ENCODE data around the gene EAF1. TPM values are rescaled to one million over a fixed set of nuclear protein-coding genes. Genes with fewer than 3 reads are reported as not detected.

Gene EAF1
- total and polyA plus RNA-seq, 7 donors = 7.2 to 17.8 (median 11.8) TPM

DNA sequence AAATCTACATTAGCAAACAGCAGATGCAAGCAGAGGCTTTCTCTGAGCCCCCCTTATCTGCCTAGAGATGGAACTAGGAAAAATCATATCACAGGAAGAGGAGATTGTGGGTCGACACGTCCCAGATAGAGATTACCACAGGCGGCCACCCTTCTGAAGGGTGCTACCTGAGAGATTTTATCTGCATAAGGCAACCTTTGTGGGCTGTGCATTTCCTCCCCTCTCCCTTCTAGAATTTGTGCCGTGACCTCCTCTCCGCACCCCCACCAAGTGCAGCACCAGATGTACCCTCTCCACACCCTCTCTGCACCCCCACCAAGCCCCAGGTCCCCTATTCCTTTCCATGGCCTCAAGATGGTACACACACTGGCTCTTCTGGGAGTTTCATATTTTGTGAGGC is 27.4 kb upstream of the EAF1 start:
- peak; percentile 44 for DNase-seq
- H3K27ac ChIP-seq = no peak overlapping the region
- TF ChIP-seq POLR2A (IDR thresholded peaks at IDR 0.05) (no peak), POLR2AphosphoS5 (IDR thresholded peaks at IDR 0.05) (no peak), EP300 (IDR thresholded peaks at IDR 0.05) (no peak)
- TF ChIP-seq, protein P1, sequence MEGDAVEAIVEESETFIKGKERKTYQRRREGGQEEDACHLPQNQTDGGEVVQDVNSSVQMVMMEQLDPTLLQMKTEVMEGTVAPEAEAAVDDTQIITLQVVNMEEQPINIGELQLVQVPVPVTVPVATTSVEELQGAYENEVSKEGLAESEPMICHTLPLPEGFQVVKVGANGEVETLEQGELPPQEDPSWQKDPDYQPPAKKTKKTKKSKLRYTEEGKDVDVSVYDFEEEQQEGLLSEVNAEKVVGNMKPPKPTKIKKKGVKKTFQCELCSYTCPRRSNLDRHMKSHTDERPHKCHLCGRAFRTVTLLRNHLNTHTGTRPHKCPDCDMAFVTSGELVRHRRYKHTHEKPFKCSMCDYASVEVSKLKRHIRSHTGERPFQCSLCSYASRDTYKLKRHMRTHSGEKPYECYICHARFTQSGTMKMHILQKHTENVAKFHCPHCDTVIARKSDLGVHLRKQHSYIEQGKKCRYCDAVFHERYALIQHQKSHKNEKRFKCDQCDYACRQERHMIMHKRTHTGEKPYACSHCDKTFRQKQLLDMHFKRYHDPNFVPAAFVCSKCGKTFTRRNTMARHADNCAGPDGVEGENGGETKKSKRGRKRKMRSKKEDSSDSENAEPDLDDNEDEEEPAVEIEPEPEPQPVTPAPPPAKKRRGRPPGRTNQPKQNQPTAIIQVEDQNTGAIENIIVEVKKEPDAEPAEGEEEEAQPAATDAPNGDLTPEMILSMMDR (IDR thresholded peaks at IDR 0.05) = no peak
- no peaks in the 10 kb centered on the region for H3K4me1 ChIP-seq
- H3K36me3 ChIP-seq = no peaks in the 10 kb centered on the region
- H3K4me3 ChIP-seq = no peak overlapping the region
- no peaks in the 10 kb centered on the region for H3K27me3 ChIP-seq
- intact Hi-C loops (cut with DNase I) = no loop called here
- 78 to 90% methylated on average over 5 of the region's 5 CpGs for WGBS, 2 donors
- no peaks in the 10 kb centered on the region for H3K9me3 ChIP-seq

DNA sequence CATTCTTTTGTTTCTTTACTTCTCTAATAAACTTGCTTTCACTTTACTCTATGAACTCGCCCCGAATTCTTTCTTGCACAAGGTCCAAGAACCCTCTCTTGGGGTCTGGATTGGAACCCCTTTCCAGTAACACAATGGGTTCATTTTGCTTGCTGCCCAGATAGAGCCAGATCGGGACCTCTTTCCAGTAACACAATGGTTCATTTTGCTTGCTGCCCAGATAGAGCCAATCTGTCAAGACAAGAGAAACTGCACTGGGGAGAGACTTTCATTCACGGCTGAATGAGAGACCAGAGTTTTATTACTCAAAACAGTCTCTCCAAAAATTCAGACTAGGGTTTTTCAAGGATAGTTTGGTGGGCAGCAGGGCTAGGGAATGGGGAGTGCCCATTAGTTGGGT is 25.5 kb upstream of the EAF1 start:
- Histone ChIP-seq H3K27ac (no peak overlapping the region), H3K27me3 (no peaks in the 10 kb centered on the region), H3K36me3 (no peaks in the 10 kb centered on the region), H3K9me3 (no peaks in the 10 kb centered on the region), H3K4me3 (no peak overlapping the region), H3K4me1 (no peaks in the 10 kb centered on the region)
- intact Hi-C loops (cut with DNase I) = no loop called here
- DNase-seq = no peak
- WGBS, 2 donors = 82 to 89% methylated on average over 4 of the region's 4 CpGs
- TF ChIP-seq, protein P1 (IDR thresholded peaks at IDR 0.05) = no peak

DNA sequence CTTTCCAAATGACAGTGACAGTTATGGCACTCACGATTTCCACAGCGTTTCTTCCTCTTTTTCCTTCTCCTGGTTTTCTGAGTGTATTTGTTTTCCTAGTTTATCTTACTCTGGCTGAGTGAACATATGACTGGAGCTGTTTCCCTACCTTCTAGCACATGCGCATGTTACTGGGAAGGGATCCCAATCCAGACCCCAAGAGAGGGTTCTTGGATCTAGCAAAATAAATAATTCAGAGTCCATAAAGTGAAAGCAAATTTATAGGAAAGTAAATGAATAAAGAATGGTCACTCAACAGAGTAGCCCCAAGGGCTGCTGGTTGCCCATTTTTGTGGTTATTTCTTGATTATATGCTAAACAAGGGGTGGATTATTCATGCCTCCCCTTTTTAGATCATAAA is 23.9 kb upstream of the EAF1 start:
- Histone ChIP-seq H3K27me3 (no peaks in the 10 kb centered on the region), H3K27ac (no peak overlapping the region), H3K4me3 (no peak overlapping the region), H3K4me1 (no peaks in the 10 kb centered on the region), H3K36me3 (no peaks in the 10 kb centered on the region), H3K9me3 (no peaks in the 10 kb centered on the region)
- DNase-seq = no peak
- intact Hi-C loops (cut with DNase I) = no loop called here
- no peak for TF ChIP-seq EP300 (IDR thresholded peaks at IDR 0.05)
- TF ChIP-seq POLR2A (IDR thresholded peaks at IDR 0.05) = no peak
- TF ChIP-seq POLR2AphosphoS5 (IDR thresholded peaks at IDR 0.05) = no peak
- TF ChIP-seq, protein P1 (IDR thresholded peaks at IDR 0.05) = no peak
- WGBS, 2 donors = 64 to 71% methylated on average over 3 of the region's 3 CpGs

DNA sequence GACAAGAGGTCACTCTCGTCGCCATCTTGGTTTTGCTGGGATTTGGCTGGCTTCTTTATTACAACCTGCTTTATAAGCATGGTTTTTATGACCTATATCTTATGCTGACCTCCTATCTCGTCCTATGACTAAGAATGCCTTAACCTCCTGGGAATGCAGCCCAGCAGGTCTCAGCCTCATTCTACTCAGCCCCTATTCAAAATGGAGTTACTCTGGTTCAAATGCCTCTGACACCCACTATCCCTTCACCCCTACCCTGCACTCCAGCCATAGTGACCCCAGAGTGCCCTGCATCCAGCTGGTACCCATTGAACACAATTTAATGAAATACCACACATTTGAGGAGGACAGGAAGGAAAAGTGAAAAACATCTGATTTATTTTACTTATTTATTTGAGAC is 23.4 kb upstream of the EAF1 start:
- 76 to 83% methylated on average over 3 of the region's 3 CpGs for WGBS, 2 donors
- TF ChIP-seq, protein P1 (IDR thresholded peaks at IDR 0.05) = no peak
- no peak for TF ChIP-seq POLR2AphosphoS5 (IDR thresholded peaks at IDR 0.05)
- TF ChIP-seq EP300 (IDR thresholded peaks at IDR 0.05) = no peak
- no peak for TF ChIP-seq POLR2A (IDR thresholded peaks at IDR 0.05)
- Histone ChIP-seq H3K4me3 (no peak overlapping the region), H3K9me3 (no peaks in the 10 kb centered on the region), H3K36me3 (peaks cover 0 to 3% (median 0%) of the 10 kb centered on the region in 4 donors), H3K4me1 (no peaks in the 10 kb centered on the region), H3K27me3 (no peaks in the 10 kb centered on the region), H3K27ac (no peak overlapping the region)
- no peak for DNase-seq
- intact Hi-C loops (cut with DNase I) = no loop called here

DNA sequence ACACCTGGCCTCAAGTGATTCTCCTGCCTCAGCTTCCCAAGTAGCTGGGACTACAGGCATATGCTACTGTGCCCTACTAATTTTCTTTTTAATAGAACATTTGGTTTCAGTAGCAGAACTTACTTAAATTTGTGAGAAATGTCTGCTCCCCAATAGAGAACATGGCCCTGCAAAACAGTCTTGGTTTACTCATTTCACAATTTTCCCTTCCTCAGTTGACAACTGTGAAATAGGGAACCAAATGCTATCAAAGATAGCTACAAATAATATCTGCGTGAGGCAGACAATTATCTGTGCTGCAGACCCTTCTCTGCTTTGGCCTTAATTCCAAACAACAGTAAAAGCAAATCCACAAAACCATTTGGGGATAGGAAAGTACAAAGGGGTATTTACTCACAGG is 22.6 kb upstream of the EAF1 start:
- no peak for DNase-seq
- Histone ChIP-seq H3K36me3 (peaks cover 0 to 11% (median 0%) of the 10 kb centered on the region in 4 donors), H3K4me1 (no peaks in the 10 kb centered on the region), H3K27ac (no peak overlapping the region), H3K4me3 (no peak overlapping the region), H3K27me3 (no peaks in the 10 kb centered on the region), H3K9me3 (no peaks in the 10 kb centered on the region)
- no peak for TF ChIP-seq POLR2AphosphoS5 (IDR thresholded peaks at IDR 0.05)
- WGBS, 2 donors = 78 to 99% methylated on average over 1 of the region's 1 CpG
- intact Hi-C loops (cut with DNase I) = loop anchor here (1.0 to 5.0 kb wide), 2 partner anchors 136 to 202 kb away; no protein-coding TSS in a partner anchor
